Esophagus muscularis mucosa (tissue), 4 donors: ENCODE results near the gene MED7. TPM values are rescaled to one million over a fixed set of nuclear protein-coding genes. Genes with fewer than 3 reads are reported as not detected.

Source experiments
- DNase-seq: peaks from one replicate; pipeline ENCODE4 v3.0.0-alpha.2; 2017; ENCODE audit errors: extremely low spot score
- H3K27ac ChIP-seq, 4 donors: fragments of 200-600 bp; sonication (generic); replicated peaks in 1 of 4; 1 replicate in 3 of 4; 2 replicates in 1 of 4; pipeline ENCODE4 v1.5.1; 2016 to 2019; ENCODE audit warnings: mild to moderate bottlenecking in 1 of 4
- H3K27me3 ChIP-seq, 4 donors: fragments of 200-600 bp; sonication (generic); one replicate each; pipeline versions ENCODE4 v1.5.1 to v1.6.0; 2016 to 2019
- H3K36me3 ChIP-seq, 4 donors: fragments of 200-600 bp; sonication (generic); one replicate each; pipeline ENCODE4 v1.5.1; 2016 to 2019
- H3K4me1 ChIP-seq, 4 donors: fragments of 200-600 bp; sonication (generic); one replicate each; pipeline ENCODE4 v1.5.1; 2016 to 2019
- H3K4me3 ChIP-seq, 4 donors: fragments of 200-600 bp; sonication (generic); 1 replicate in 2 of 4; 2 replicates in 2 of 4; pipeline ENCODE4 v1.5.1; 2016 to 2019; ENCODE audit warnings: mild to moderate bottlenecking in 4 of 4, moderate library complexity in 1 of 4
- H3K9me3 ChIP-seq, 4 donors: fragments of 200-600 bp; sonication (generic); 1 replicate in 3 of 4; 2 replicates in 1 of 4; pipeline ENCODE4 v1.5.1; 2016 to 2019
- CTCF ChIP-seq, 3 experiments: fragments of 200-600 bp in 2 of 3; fragments of 450-650 bp in 1 of 3; sonication (generic) in 2 of 3; IDR thresholded peaks; one replicate each; pipeline ENCODE4 v1.5.1; 2017 to 2019; ENCODE audit warnings: antibody characterized with exemption in 3 of 3, mild to moderate bottlenecking in 2 of 3, moderate library complexity in 1 of 3
- EP300 ChIP-seq: sonication (generic); formaldehyde crosslinking; IDR thresholded peaks from one replicate; pipeline ENCODE4 v1.6.1; 2017; ENCODE audit warnings: antibody characterized with exemption
- POLR2A ChIP-seq: fragments of 450-650 bp; IDR thresholded peaks from one replicate; pipeline ENCODE4 v1.6.1; 2017; ENCODE audit warnings: antibody characterized with exemption, moderate library complexity, mild to moderate bottlenecking, low read depth
- POLR2AphosphoS5 ChIP-seq, 2 donors: sonication (generic); formaldehyde crosslinking; IDR thresholded peaks; one replicate each; pipeline ENCODE4 v1.6.1; 2017; ENCODE audit warnings: antibody characterized with exemption in 2 of 2
- WGBS: methylation state at CpG from one replicate; pipeline ENCODE4 v1.1.5; 2018; 5-methylcytosine and 5-hydroxymethylcytosine counted together
- intact Hi-C: fragments of 100-400 bp; cut with DNase I; formaldehyde crosslinking; loops from one replicate; pipeline ENCODE4 v1.15.1; 2023
- total RNA-seq, 4 donors: library from RNA; depleted of rRNA; stranded (reverse); fragments of >200 nt; gene quantifications; one replicate each; pipeline versions ENCODE4 v1.1.0 to v1.2.1, GENCODE V29; 2016

Gene MED7
- total RNA-seq, 4 donors from 2014 or later = 8.4 to 12.5 (median 10.4) TPM

- no peak for DNase-seq
- no peak for TF ChIP-seq POLR2A
- no peak for TF ChIP-seq POLR2AphosphoS5 (IDR thresholded peaks at IDR 0.05)
- TF ChIP-seq CTCF (IDR thresholded peaks at IDR 0.05) = no peak
- no peak for TF ChIP-seq EP300
- 69% methylated on average over 7 of the region's 7 CpGs for WGBS
- H3K4me3 ChIP-seq = no peak overlapping the region
- no peaks in the 10 kb centered on the region for H3K4me1 ChIP-seq
- no peak overlapping the region for H3K27ac ChIP-seq
- intact Hi-C loops = no loop called here
- H3K9me3 ChIP-seq = no peaks in the 10 kb centered on the region
- no peaks in the 10 kb centered on the region for H3K27me3 ChIP-seq
- H3K36me3 ChIP-seq = no peaks in the 10 kb centered on the region
Measured at GRCh38 chr5:157130925-157131324, 11.7 kb downstream of the MED7 start.

GRCh38 chr5:157121709-157122108 lies 21.0 kb downstream of the MED7 start:
- H3K4me1 ChIP-seq = no peaks in the 10 kb centered on the region
- no peak for DNase-seq
- H3K36me3 ChIP-seq = no peaks in the 10 kb centered on the region
- H3K27me3 ChIP-seq = no peaks in the 10 kb centered on the region
- no peak overlapping the region for H3K4me3 ChIP-seq
- peaks cover 0 to 7% (median 0%) of the 10 kb centered on the region in 4 donors for H3K9me3 ChIP-seq
- TF ChIP-seq POLR2AphosphoS5 (IDR thresholded peaks at IDR 0.05) = no peak
- no peak for TF ChIP-seq EP300
- TF ChIP-seq POLR2A = no peak
- TF ChIP-seq CTCF (IDR thresholded peaks at IDR 0.05) = no peak
- intact Hi-C loops = no loop called here
- H3K27ac ChIP-seq = no peak overlapping the region

DNA sequence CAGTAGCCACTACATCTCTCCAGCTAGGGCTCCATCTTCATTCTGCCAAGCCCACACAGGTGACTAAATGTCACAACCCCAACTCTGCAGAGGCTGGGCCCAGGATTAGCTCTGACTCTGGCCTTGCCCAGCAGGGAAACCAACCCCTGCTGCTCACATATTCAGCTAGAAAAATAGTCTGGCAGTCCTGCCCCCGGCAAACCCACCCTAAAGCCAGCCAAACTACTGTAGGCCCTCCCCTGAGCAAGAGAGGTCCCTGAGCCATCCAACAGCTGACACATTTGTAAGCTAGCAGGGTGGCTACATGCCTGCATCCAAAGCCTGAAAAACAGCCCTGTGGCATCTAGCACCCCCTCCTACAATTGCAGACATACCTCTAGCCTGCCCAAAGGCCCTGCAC lies 22.6 kb downstream of the MED7 start:
- intact Hi-C loops = no loop called here
- DNase-seq = no peak
- TF ChIP-seq CTCF (IDR thresholded peaks at IDR 0.05) (no peak), EP300 (no peak), POLR2AphosphoS5 (IDR thresholded peaks at IDR 0.05) (no peak), POLR2A (no peak)
- H3K36me3 ChIP-seq = no peaks in the 10 kb centered on the region
- no peaks in the 10 kb centered on the region for H3K4me1 ChIP-seq
- WGBS = no CpG with 5 or more reads among the region's 1 CpG
- no peak overlapping the region for H3K4me3 ChIP-seq
- H3K9me3 ChIP-seq = peaks cover 0 to 7% (median 0%) of the 10 kb centered on the region in 4 donors
- H3K27me3 ChIP-seq = no peaks in the 10 kb centered on the region
- no peak overlapping the region for H3K27ac ChIP-seq

DNA sequence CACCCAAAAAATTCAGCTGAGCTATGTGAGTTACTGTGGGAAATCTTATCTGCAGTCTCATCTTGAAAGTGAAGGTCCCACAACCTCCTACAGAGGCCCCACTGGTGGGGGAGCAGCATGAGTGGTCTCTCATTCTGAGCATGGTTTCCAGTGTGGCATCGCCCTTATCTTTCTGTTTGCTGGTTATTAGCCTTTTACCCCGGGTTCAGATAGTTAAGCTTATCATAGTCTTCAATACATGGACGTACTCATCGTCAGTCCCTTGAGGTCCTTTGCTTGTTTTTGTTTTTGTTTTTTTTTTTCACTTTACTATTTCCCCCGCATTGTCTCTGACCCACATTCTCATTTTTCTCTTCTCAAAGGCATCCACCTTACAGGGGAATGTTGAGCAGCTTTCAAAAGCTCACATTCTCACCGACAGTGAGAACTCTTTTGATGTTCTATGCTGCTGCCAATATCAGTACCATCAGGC lies 26.1 kb downstream of the MED7 start:
- peaks cover 0 to 6% (median 0%) of the 10 kb centered on the region in 4 donors for H3K9me3 ChIP-seq
- intact Hi-C loops = no loop called here
- DNase-seq = no peak
- 74% methylated on average over 6 of the region's 6 CpGs for WGBS
- H3K4me1 ChIP-seq = no peaks in the 10 kb centered on the region
- H3K36me3 ChIP-seq = no peaks in the 10 kb centered on the region
- no peaks in the 10 kb centered on the region for H3K27me3 ChIP-seq
- H3K27ac ChIP-seq = no peak overlapping the region
- H3K4me3 ChIP-seq = no peak overlapping the region
- TF ChIP-seq POLR2A (no peak), EP300 (no peak), CTCF (IDR thresholded peaks at IDR 0.05) (no peak), POLR2AphosphoS5 (IDR thresholded peaks at IDR 0.05) (no peak)

DNA sequence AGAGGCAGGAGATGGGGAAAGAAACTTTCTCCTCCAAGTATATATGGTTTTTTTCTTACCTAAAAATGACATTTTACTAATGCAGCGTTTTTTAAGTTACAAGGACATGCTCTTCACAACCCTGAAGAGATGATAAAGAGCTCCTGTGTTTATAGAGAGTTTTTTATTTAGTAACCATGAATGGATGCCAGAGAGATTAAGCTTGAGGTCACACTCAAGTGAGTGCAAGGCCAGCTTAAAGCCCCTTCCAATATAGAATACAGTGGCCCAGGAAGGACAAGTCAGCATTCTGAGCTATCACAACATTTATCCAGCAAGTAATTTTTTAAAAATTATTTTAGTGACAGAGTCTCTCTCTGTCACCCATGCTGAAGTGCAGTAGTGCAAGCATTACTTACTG lies 27.2 kb downstream of the MED7 start:
- Histone ChIP-seq H3K27me3 (no peaks in the 10 kb centered on the region), H3K36me3 (no peaks in the 10 kb centered on the region), H3K9me3 (no peaks in the 10 kb centered on the region), H3K27ac (no peak overlapping the region), H3K4me3 (no peak overlapping the region), H3K4me1 (no peaks in the 10 kb centered on the region)
- intact Hi-C loops = no loop called here
- 52% methylated on average over 1 of the region's 1 CpG for WGBS
- no peak for DNase-seq
- TF ChIP-seq POLR2AphosphoS5 (IDR thresholded peaks at IDR 0.05) = no peak
- TF ChIP-seq POLR2A = no peak
- TF ChIP-seq EP300 = no peak
- no peak for TF ChIP-seq CTCF (IDR thresholded peaks at IDR 0.05)
